GM10266 (cell line): ENCODE measurements around the gene HSD17B12.
A peak's percentile ranks its signal among the peaks of the same experiment; 100 is the strongest.

ENCODE experiments used
- DNase-seq: peaks from one replicate; pipeline ENCODE4 v3.0.0; 2012; ENCODE audit errors: extremely low spot score
- TF ChIP-seq, protein P1 (sequence below): IDR thresholded peaks from 2 replicates; pipeline ENCODE4 v1.5.1; 2012; ENCODE audit warnings: mild to moderate bottlenecking, low read depth; ENCODE audit not compliant: control insufficient read depth, insufficient read depth; ENCODE audit errors: missing control alignments

The HSD17B12 gene

GRCh38 chr11:43674560-43674959 lies 6.0 kb upstream of the HSD17B12 start:
- no peak for DNase-seq
- TF ChIP-seq, protein P1, sequence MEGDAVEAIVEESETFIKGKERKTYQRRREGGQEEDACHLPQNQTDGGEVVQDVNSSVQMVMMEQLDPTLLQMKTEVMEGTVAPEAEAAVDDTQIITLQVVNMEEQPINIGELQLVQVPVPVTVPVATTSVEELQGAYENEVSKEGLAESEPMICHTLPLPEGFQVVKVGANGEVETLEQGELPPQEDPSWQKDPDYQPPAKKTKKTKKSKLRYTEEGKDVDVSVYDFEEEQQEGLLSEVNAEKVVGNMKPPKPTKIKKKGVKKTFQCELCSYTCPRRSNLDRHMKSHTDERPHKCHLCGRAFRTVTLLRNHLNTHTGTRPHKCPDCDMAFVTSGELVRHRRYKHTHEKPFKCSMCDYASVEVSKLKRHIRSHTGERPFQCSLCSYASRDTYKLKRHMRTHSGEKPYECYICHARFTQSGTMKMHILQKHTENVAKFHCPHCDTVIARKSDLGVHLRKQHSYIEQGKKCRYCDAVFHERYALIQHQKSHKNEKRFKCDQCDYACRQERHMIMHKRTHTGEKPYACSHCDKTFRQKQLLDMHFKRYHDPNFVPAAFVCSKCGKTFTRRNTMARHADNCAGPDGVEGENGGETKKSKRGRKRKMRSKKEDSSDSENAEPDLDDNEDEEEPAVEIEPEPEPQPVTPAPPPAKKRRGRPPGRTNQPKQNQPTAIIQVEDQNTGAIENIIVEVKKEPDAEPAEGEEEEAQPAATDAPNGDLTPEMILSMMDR = no peak

- DNase-seq = no peak
- TF ChIP-seq, protein P1 = no peak
Observed at GRCh38 chr11:43676933-43677332, 3.6 kb upstream of the HSD17B12 start.

- DNase-seq = peak; percentile 10
- TF ChIP-seq, protein P1 = no peak
Observed at GRCh38 chr11:43681401-43681942, 934 bp downstream of the HSD17B12 start.

DNA sequence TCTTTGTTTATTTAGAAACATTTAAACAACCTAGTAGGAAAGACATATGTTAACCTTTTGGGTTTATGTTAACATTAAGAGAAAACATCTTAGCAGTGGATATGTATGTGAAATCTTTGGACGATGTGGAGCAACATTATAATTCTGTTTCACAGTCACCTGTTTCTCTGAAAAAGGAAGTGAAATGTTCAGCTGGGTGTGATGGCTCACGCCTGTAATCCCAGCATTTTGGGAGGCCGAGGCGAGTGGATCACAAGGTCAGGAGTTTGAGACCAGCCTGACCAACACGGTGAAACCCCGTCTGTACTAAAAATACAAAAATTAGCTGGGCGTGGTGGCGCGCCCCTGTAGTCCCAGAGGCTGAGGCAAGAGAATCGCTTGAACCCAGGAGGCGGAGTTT lies 1.5 kb downstream of the HSD17B12 start:
- DNase-seq = peak; percentile 17

- TF ChIP-seq, protein P1 = no peak
- DNase-seq = no peak
Observed at GRCh38 chr11:43685440-43685839, 4.9 kb downstream of the HSD17B12 start.

DNA sequence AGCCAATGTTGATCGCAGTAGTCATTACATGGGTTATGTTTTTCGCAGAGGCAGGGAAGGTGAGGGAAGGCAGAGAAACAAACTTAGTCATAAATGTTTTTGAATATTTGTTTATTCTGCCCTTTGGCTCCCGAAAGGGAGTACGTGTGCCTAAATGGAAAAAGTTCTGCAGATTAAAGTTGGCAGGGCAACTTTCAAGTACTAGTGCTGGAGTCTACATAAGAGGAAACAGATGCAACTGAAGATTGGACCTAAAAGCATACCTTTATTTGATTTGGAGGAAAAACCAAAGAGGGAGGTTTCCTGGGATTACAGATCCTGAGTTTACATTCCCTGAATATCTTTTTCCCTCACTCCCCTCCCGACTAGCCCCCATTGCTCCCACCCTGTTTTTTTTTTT lies 5.7 kb downstream of the HSD17B12 start:
- DNase-seq = no peak
- TF ChIP-seq, protein P1 = no peak

DNA sequence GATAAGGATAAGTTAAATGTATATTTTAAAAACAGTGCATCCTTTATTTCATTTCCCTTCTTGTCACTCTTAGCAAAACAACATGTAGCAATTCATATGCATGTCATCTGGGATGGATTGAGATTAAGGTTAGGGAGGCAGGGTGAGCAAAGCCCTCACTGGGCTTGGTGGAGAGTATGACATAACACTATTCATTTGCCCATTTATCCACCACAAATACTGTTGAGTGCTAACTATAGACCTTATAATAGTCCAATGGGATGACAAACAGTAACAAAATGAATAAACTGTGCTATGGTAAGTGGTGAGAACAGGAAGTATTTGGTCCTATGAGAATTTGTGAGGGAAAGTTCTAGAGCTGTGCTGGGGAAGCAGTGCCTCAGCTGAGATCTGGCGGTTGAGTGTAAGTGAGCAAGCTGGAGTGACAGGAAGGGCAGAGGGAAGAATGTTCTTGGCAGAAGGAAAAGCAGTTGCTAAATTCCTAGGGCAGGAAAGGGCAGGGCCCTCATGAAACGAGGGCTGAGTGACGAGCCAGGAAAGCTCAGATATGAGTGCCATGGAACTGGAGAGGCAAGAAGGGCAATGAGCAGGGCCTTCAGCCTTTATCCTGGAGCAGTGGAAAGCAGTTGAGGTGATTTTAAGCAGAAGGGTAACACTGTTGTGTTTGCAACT lies 6.7 kb downstream of the HSD17B12 start:
- TF ChIP-seq, protein P1 = no peak

More for the DNA sequence above, 6.7 kb downstream of the HSD17B12 start:
- DNase-seq = no peak
